ENCODE measurements around the gene KRTAP3-3. TPM values are rescaled to one million over a fixed set of nuclear protein-coding genes. Genes with fewer than 3 reads are reported as not detected.

KRTAP3-3 gene
- total RNA-seq, 2 experiments from 2014 or later: not detected

DNA sequence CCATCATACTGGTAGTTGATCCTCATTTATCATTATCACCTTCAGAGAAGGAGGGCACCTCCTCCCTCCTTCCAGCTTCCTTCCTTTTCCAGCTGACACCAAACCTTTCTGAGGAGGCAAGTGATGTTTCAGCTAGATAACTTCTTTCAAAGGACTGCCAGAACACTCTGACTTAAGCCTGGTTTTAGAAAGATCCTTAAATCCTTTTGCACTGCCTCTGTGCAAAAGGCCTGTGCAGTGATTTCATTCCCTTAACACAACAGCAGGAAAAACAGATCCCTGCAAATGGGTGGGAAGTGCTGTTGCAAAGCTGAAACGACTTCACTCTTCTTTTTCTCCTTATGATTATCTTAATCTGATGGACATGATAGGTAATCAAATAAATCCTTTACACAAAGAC, 49.4 kb downstream of the KRTAP3-3 start:
- Mint-ChIP-seq H3K9me3 (ENCODE audit: low read depth) (no peaks in the 10 kb centered on the region), H3K27ac (no peak overlapping the region), H3K36me3 (no peaks in the 10 kb centered on the region), H3K27me3 (peaks cover 52% of the 10 kb centered on the region), H3K4me1 (no peaks in the 10 kb centered on the region), H3K4me3 (no peak overlapping the region)
- ATAC-seq (no peak), DNase-seq (no peak)
- CTCF ChIA-PET: interaction anchor here (0.5 kb wide), 1 partner anchor 597 kb away, joined by 3 read pairs; no protein-coding TSS in a partner anchor

Other genes starting within 250 kb of the KRTAP3-3 start
- not detected for gene KRT25, start 238.8 kb downstream of the KRTAP3-3 start, total RNA-seq
- gene KRT26, start 222.0 kb downstream of the KRTAP3-3 start, total RNA-seq: not detected
- gene KRT27, start 211.6 kb downstream of the KRTAP3-3 start, total RNA-seq: not detected
- not detected for gene KRT28, start 194.2 kb downstream of the KRTAP3-3 start, total RNA-seq
- gene KRT10, start 171.6 kb downstream of the KRTAP3-3 start, total RNA-seq: 10 to 100 TPM; 19.2 to 33.7 TPM
- not detected for gene KRT12, start 126.9 kb downstream of the KRTAP3-3 start, total RNA-seq
- gene KRT20, start 108.9 kb downstream of the KRTAP3-3 start, total RNA-seq: not detected
- not detected for gene KRT23, start 56.5 kb downstream of the KRTAP3-3 start, total RNA-seq
- gene KRT39, start 27.2 kb downstream of the KRTAP3-3 start, total RNA-seq: not detected
- gene KRT40, start 9.8 kb downstream of the KRTAP3-3 start, total RNA-seq: not detected
- gene KRTAP3-2, start 5.7 kb upstream of the KRTAP3-3 start, total RNA-seq: not detected
- not detected for gene KRTAP3-1, start 15.0 kb upstream of the KRTAP3-3 start, total RNA-seq
- gene KRTAP1-5, start 33.0 kb upstream of the KRTAP3-3 start, total RNA-seq: not detected
- not detected for gene KRTAP1-4, start 36.0 kb upstream of the KRTAP3-3 start, total RNA-seq
- not detected for gene KRTAP1-3, start 40.7 kb upstream of the KRTAP3-3 start, total RNA-seq
- not detected for gene KRTAP1-1, start 47.3 kb upstream of the KRTAP3-3 start, total RNA-seq
- gene KRTAP2-1, start 53.2 kb upstream of the KRTAP3-3 start, total RNA-seq: not detected
- gene KRTAP2-2, start 61.1 kb upstream of the KRTAP3-3 start, total RNA-seq: not detected
- not detected for gene KRTAP2-3, start 66.0 kb upstream of the KRTAP3-3 start, total RNA-seq
- not detected for gene KRTAP2-4, start 71.7 kb upstream of the KRTAP3-3 start, total RNA-seq
- gene KRTAP4-7, start 90.0 kb upstream of the KRTAP3-3 start, total RNA-seq: not detected
- not detected for gene KRTAP4-8, start 104.0 kb upstream of the KRTAP3-3 start, total RNA-seq
- gene KRTAP4-16, start 108.0 kb upstream of the KRTAP3-3 start, total RNA-seq: not detected
- gene KRTAP4-9, start 111.2 kb upstream of the KRTAP3-3 start, total RNA-seq: not detected
- not detected for gene KRTAP4-11, start 124.2 kb upstream of the KRTAP3-3 start, total RNA-seq
- gene KRTAP4-12, start 130.0 kb upstream of the KRTAP3-3 start, total RNA-seq: not detected
- not detected for gene KRTAP4-6, start 146.4 kb upstream of the KRTAP3-3 start, total RNA-seq
- not detected for gene KRTAP4-5, start 155.7 kb upstream of the KRTAP3-3 start, total RNA-seq
- gene KRTAP4-4, start 166.6 kb upstream of the KRTAP3-3 start, total RNA-seq: not detected
- not detected for gene KRTAP4-3, start 174.1 kb upstream of the KRTAP3-3 start, total RNA-seq
- gene KRTAP4-2, start 184.1 kb upstream of the KRTAP3-3 start, total RNA-seq: not detected
- gene KRTAP4-1, start 190.7 kb upstream of the KRTAP3-3 start, total RNA-seq: not detected
- gene KRTAP9-1, start 195.7 kb upstream of the KRTAP3-3 start, total RNA-seq: not detected
- not detected for gene KRTAP9-2, start 232.5 kb upstream of the KRTAP3-3 start, total RNA-seq
- gene KRTAP9-3, start 238.3 kb upstream of the KRTAP3-3 start, total RNA-seq: not detected
- gene KRTAP9-8, start 243.8 kb upstream of the KRTAP3-3 start, total RNA-seq: not detected

All from activated CD8-positive, alpha-beta memory T cell treated with anti-CD3 and anti-CD28 coated beads, Interleukin-2, amount 10 ng/mL, durations not matched to agents 7 days and 5 days (primary cell).